GM12878 (cell line): Measurements from ENCODE around the gene VTI1A. TPM values are rescaled to one million over a fixed set of nuclear protein-coding genes. Genes with fewer than 3 reads are reported as not detected.

Source experiments
- ATAC-seq: fragments of 200-7000 bp; cut with Tn5 transposase; 3 replicates; pipeline ENCODE4 v1.9.1; 2020; ENCODE audit warnings: mild to moderate bottlenecking, moderate library complexity
- BruUV-seq: library from RNA; stranded (reverse); fragments of 400-500 nt; replicated peaks from 2 replicates; lab custom pipeline; 2021; lab: Mats Ljungman, UMichigan
- CTCF ChIA-PET: fragments of 300-600 bp; sonication (Branson Sonifier 250); formaldehyde crosslinking; extraction: SDS; loops from one replicate; lab custom pipeline; 2021; ENCODE audit warnings: inconsistent platforms; lab: Yijun Ruan, JAX
- POLR2A ChIA-PET: fragments of 350-600 bp; formaldehyde crosslinking; extraction: SDS; loops from one replicate; lab custom pipeline; 2021; ENCODE audit warnings: inconsistent platforms; lab: Charles Lee
- RAD21 ChIA-PET: fragments of 300-600 bp; sonication (Branson Sonifier 250); formaldehyde crosslinking; loops from one replicate; lab custom pipeline; 2023; ENCODE audit warnings: antibody characterized with exemption; ENCODE audit not compliant: unreplicated experiment; lab: Charles Lee
- SMC1A ChIA-PET: fragments of 300-600 bp; sonication (Branson Sonifier 250); formaldehyde crosslinking; loops from one replicate; lab custom pipeline; 2023; ENCODE audit not compliant: unreplicated experiment, uncharacterized antibody; lab: Charles Lee
- DNase-seq: peaks from one replicate; pipeline ENCODE4 v3.0.0-alpha.2; 2011; ENCODE audit warnings: low read depth, low spot score
- FAIRE-seq: peaks from 3 replicates; lab custom pipeline; 2011; peaks lifted over from hg19 to GRCh38; lab: Jason Lieb, UNC
- H2AFZ ChIP-seq: 2 replicates; pipeline ENCODE4 v1.6.0; 2011; ENCODE audit warnings: low read depth, low read length, control low read depth; ENCODE audit not compliant: control insufficient read depth
- H3K27ac ChIP-seq: 2 replicates; pipeline ENCODE4 v1.5.1; 2011; ENCODE audit warnings: control low read depth; ENCODE audit not compliant: control insufficient read depth, insufficient read depth
- H3K27me3 ChIP-seq, 2 experiments: replicated peaks in 1 of 2; 2 replicates each; pipeline versions ENCODE4 v1.6.0 to v1.6.1; 2011; ENCODE audit warnings: low read length in 1 of 2; ENCODE audit not compliant: control insufficient read depth in 2 of 2, insufficient read depth in 2 of 2
- H3K36me3 ChIP-seq, 2 experiments: 2 replicates each; pipeline ENCODE4 v1.5.1; 2011; ENCODE audit warnings: low read length in 1 of 2; ENCODE audit not compliant: control insufficient read depth in 2 of 2, insufficient read depth in 2 of 2
- H3K4me1 ChIP-seq: 2 replicates; pipeline ENCODE4 v1.6.1; 2011; ENCODE audit warnings: mild to moderate bottlenecking, low read length, moderate library complexity, mixed read lengths; ENCODE audit not compliant: control insufficient read depth, insufficient read depth
- H3K4me2 ChIP-seq: 2 replicates; pipeline ENCODE4 v1.6.0; 2011; ENCODE audit warnings: control low read depth; ENCODE audit not compliant: control insufficient read depth, insufficient read depth
- H3K4me3 ChIP-seq: fragments of 200-600 bp; sonication (generic); 2 replicates; pipeline ENCODE4 v1.5.1; 2016
- H3K79me2 ChIP-seq: 2 replicates; pipeline ENCODE4 v1.6.0; 2011; ENCODE audit warnings: low read length; ENCODE audit not compliant: control insufficient read depth, insufficient read depth
- H3K9ac ChIP-seq: 2 replicates; pipeline ENCODE4 v1.8.0; 2011; ENCODE audit warnings: low read length, control low read depth, mixed read lengths; ENCODE audit not compliant: control insufficient read depth, insufficient read depth
- H3K9me3 ChIP-seq: replicated peaks from 3 replicates; pipeline ENCODE4 v1.5.1; 2011; ENCODE audit warnings: mild to moderate bottlenecking, low read length; ENCODE audit not compliant: control insufficient read depth, insufficient read depth
- H4K20me1 ChIP-seq: 2 replicates; pipeline ENCODE4 v1.6.0; 2011; ENCODE audit not compliant: control insufficient read depth, insufficient read depth
- BACH1 ChIP-seq: fragments of 450-650 bp; IDR thresholded peaks from 2 replicates; pipeline ENCODE4 v1.6.1; 2017; ENCODE audit warnings: mild to moderate bottlenecking, borderline replicate concordance
- BCL3 ChIP-seq: IDR thresholded peaks from 2 replicates; pipeline ENCODE4 v1.6.1; 2011; ENCODE audit warnings: borderline replicate concordance, low read depth, mild to moderate bottlenecking, moderate library complexity, low read length; ENCODE audit not compliant: insufficient read depth, poor library complexity, severe bottlenecking
- HDAC6 ChIP-seq: fragments of 200-600 bp; sonication (generic); IDR thresholded peaks from one replicate; pipeline ENCODE4 v1.8.0; 2017; ENCODE audit warnings: antibody characterized with exemption; ENCODE audit not compliant: unreplicated experiment
- NR2C1 ChIP-seq: fragments of 450-650 bp; IDR thresholded peaks from 2 replicates; pipeline ENCODE4 v1.6.1; 2017; ENCODE audit warnings: antibody characterized with exemption, mild to moderate bottlenecking, moderate library complexity
- NR2C2 ChIP-seq: IDR thresholded peaks from 2 replicates; pipeline ENCODE4 v1.6.1; 2011; ENCODE audit warnings: borderline replicate concordance, low read depth; ENCODE audit not compliant: control insufficient read depth, insufficient read length
- PAX5 ChIP-seq: IDR thresholded peaks from 2 replicates; pipeline ENCODE4 v1.6.1; 2011; ENCODE audit warnings: low read depth, low read length, borderline replicate concordance
- RBBP5 ChIP-seq: fragments of 200-600 bp; sonication (generic); conservative IDR thresholded peaks from 2 replicates; pipeline ENCODE4 v1.6.1; 2016
- RELB ChIP-seq: fragments of 450-650 bp; IDR thresholded peaks from 2 replicates; pipeline ENCODE4 v1.6.1; 2017; ENCODE audit warnings: low read depth, mild to moderate bottlenecking, moderate library complexity
- SRF ChIP-seq, 2 experiments: IDR thresholded peaks; 2 replicates each; pipeline ENCODE4 v1.6.1; 2011; ENCODE audit warnings: low read depth in 2 of 2, low read length in 2 of 2, mild to moderate bottlenecking in 1 of 2, moderate library complexity in 1 of 2
- ZBED1 ChIP-seq: IDR thresholded peaks from 2 replicates; pipeline ENCODE4 v1.6.1; 2016; ENCODE audit warnings: borderline replicate concordance
- ZNF592 ChIP-seq: fragments of 450-650 bp; IDR thresholded peaks from 2 replicates; pipeline ENCODE4 v1.6.1; 2017; ENCODE audit warnings: mild to moderate bottlenecking, moderate library complexity
- WGBS: methylation state at CpG from one replicate; pipeline ENCODE4 v1.1.6; 2016; ENCODE audit warnings: low lambda C conversion rate; ENCODE audit not compliant: insufficient replicate concordance, insufficient coverage; ENCODE audit errors: missing lambda C conversion rate; 5-methylcytosine and 5-hydroxymethylcytosine counted together
- in situ Hi-C: fragments of 300-500 bp; cut with MboI; formaldehyde crosslinking; loops from 9 replicates; pipeline ENCODE4 v1.14.3; 2018; ENCODE audit warnings: mixed read lengths
- intact Hi-C: fragments of 100-400 bp; cut with micrococcal nuclease; formaldehyde crosslinking; loops from one replicate; pipeline ENCODE4 v1.14.2; 2022; ENCODE audit not compliant: unreplicated experiment
- polyA plus RNA-seq, 11 experiments: library from polyadenylated mRNA; depleted of rRNA in 4 of 11; unstranded in 6 of 11; stranded (reverse) in 5 of 11; fragments of >200 nt; fragmentation: Nextera tagmentation in 4 of 11; fragmentation: Illumina TruSeq in 1 of 11; extraction: Ambion mirVana in 4 of 11; extraction: Trizol in 1 of 11; gene quantifications; 1 replicate in 1 of 11; 2 replicates in 10 of 11; pipeline versions ENCODE4 v1.2.1 to v1.2.3, GENCODE V29; 2011 to 2016; ENCODE audit warnings: inconsistent platforms in 2 of 11, missing spikeins in 2 of 11, low read depth in 1 of 11
- total RNA-seq, 4 experiments: library from RNA; depleted of rRNA in 3 of 4; stranded (reverse); fragments of >200 nt in 3 of 4; fragmentation: Illumina TruSeq in 1 of 4; extraction: Trizol in 1 of 4; gene quantifications; 2 replicates each; pipeline versions ENCODE4 v1.2.1 to v1.2.3, GENCODE V29; 2013 to 2021

The VTI1A gene
- total and polyA plus RNA-seq, 10 of the 15 experiments (the other 5 are each of a cell fraction or from before 2014, with no cell fraction given) = 12.4 to 43.2 (median 27.5) TPM

GRCh38 chr10:112637901-112638300 is 190.9 kb downstream of the VTI1A start (continued):
- no peak for TF ChIP-seq RELB
- TF ChIP-seq RBBP5 = no peak
- TF ChIP-seq NR2C1 = no peak
- no peak for TF ChIP-seq HDAC6

- H2AFZ ChIP-seq = no peak overlapping the region
- intact Hi-C loops (no loop called here), in situ Hi-C loops (no loop called here)
- DNase-seq (no peak), FAIRE-seq (no peak), ATAC-seq (no peak)
- 94% methylated on average over 1 of the region's 1 CpG for whole genome bisulfite sequencing
- no peaks in the 10 kb centered on the region for H3K27me3 ChIP-seq
- BruUV-seq = no TSS peak
- no peaks in the 10 kb centered on the region for H3K36me3 ChIP-seq
- H3K4me1 ChIP-seq = no peaks in the 10 kb centered on the region
- H3K4me2 ChIP-seq = no peak overlapping the region
- H3K9ac ChIP-seq = no peak overlapping the region
- ChIA-PET RAD21 (no interaction called here), CTCF (interaction anchor here (0.8 to 1.2 kb wide), 2 partner anchors 37 to 41 kb away, joined by 3 read pairs; no protein-coding TSS in a partner anchor), POLR2A (no interaction called here), SMC1A (interaction anchor here (1.0 to 1.8 kb wide), 5 partner anchors 9 to 108 kb away, joined by 4 to 7 read pairs (median 5); no protein-coding TSS in a partner anchor)
- no peak overlapping the region for H3K27ac ChIP-seq
- H3K9me3 ChIP-seq = no peaks in the 10 kb centered on the region
- TF ChIP-seq PAX5 (no peak), ZNF592 (no peak), SRF (IDR thresholded peaks at IDR 0.05; ENCODE audit: low read depth in 2 of 2, low read length in 2 of 2) (no peak), NR2C1 (no peak), BACH1 (no peak), HDAC6 (no peak), NR2C2 (no peak), ZBED1 (no peak), BCL3 (no peak)
- no peaks in the 10 kb centered on the region for H4K20me1 ChIP-seq
- no peak overlapping the region for H3K4me3 ChIP-seq
- H3K79me2 ChIP-seq = no peaks in the 10 kb centered on the region
Measured at GRCh38 chr10:112639298-112639697, 192.3 kb downstream of the VTI1A start.
